Colonic mucosa (tissue), 4 donors: Measurements from ENCODE around the gene CASS4. TPM values are rescaled to one million over a fixed set of nuclear protein-coding genes. Genes with fewer than 3 reads are reported as not detected.

Experiments used
- DNase-seq: peaks from one replicate; pipeline ENCODE4 v3.0.0-alpha.2; 2020
- H3K27ac ChIP-seq: fragments of 200-600 bp; one replicate; pipeline ENCODE4 v1.8.0; 2021
- H3K27me3 ChIP-seq: fragments of 200-600 bp; one replicate; pipeline ENCODE4 v1.8.0; 2021
- H3K36me3 ChIP-seq: fragments of 200-600 bp; one replicate; pipeline ENCODE4 v1.8.0; 2021
- H3K4me1 ChIP-seq: fragments of 200-600 bp; one replicate; pipeline ENCODE4 v1.8.0; 2021; ENCODE audit warnings: mild to moderate bottlenecking
- H3K4me3 ChIP-seq: fragments of 200-600 bp; one replicate; pipeline ENCODE4 v1.8.0; 2021
- H3K9ac ChIP-seq, 2 donors: one replicate each; pipeline ENCODE4 v1.7.0; 2013; ENCODE audit warnings: control low read depth in 2 of 2, low read depth in 2 of 2, low read length in 2 of 2
- H3K9me3 ChIP-seq: fragments of 200-600 bp; one replicate; pipeline ENCODE4 v1.8.0; 2021
- CTCF ChIP-seq: fragments of 200-600 bp; IDR thresholded peaks from one replicate; pipeline ENCODE4 v1.8.0; 2022; ENCODE audit warnings: antibody characterized with exemption, mild to moderate bottlenecking
- intact Hi-C: fragments of 100-400 bp; cut with DNase I; formaldehyde crosslinking; loops from one replicate; pipeline ENCODE4 v1.14.1; 2022
- total RNA-seq, 2 donors: library from RNA; stranded (reverse); fragmentation: NEBNext Ultra II Directional in 1 of 2; extraction: Animal tissue kit (Norgen Biotek cat#: 25700) in 1 of 2; gene quantifications; one replicate each; pipeline ENCODE4 v1.2.1, GENCODE V29; 2021
- donor health status: healthy.
- donor health status: DM: no; HTN: no; CAD: no.
- donor health status: DM: no; HTN: no; CAD: no.

Gene CASS4
- total RNA-seq, 2 donors from 2014 or later: 0.17 to 0.98 TPM

- no peak for DNase-seq
- Histone ChIP-seq H3K27ac (no peak overlapping the region), H3K36me3 (no peaks in the 10 kb centered on the region), H3K9ac (no peak overlapping the region), H3K27me3 (no peaks in the 10 kb centered on the region), H3K4me1 (no peaks in the 10 kb centered on the region), H3K9me3 (no peaks in the 10 kb centered on the region), H3K4me3 (no peak overlapping the region)
- intact Hi-C loops: no loop called here
- TF ChIP-seq CTCF: no peak
Observed at GRCh38 chr20:56440346-56441007, 28.4 kb downstream of the CASS4 start.

- H3K9ac ChIP-seq: no peak overlapping the region
- DNase-seq: no peak
- no peak overlapping the region for H3K4me3 ChIP-seq
- no peaks in the 10 kb centered on the region for H3K9me3 ChIP-seq
- H3K4me1 ChIP-seq: no peaks in the 10 kb centered on the region
- intact Hi-C loops: no loop called here
- no peak for TF ChIP-seq CTCF
- H3K27ac ChIP-seq: no peak overlapping the region
- H3K27me3 ChIP-seq: no peaks in the 10 kb centered on the region
- no peaks in the 10 kb centered on the region for H3K36me3 ChIP-seq
Observed at GRCh38 chr20:56442389-56443365, 30.6 kb downstream of the CASS4 start.

GRCh38 chr20:56443654-56444540, 31.8 kb downstream of the CASS4 start:
- no peak overlapping the region for H3K27ac ChIP-seq

GRCh38 chr20:56445130-56445529, 33.1 kb downstream of the CASS4 start:
- intact Hi-C loops: no loop called here
- H3K9me3 ChIP-seq: no peaks in the 10 kb centered on the region
- H3K4me3 ChIP-seq: no peak overlapping the region
- no peaks in the 10 kb centered on the region for H3K4me1 ChIP-seq
- DNase-seq: no peak
- no peak overlapping the region for H3K27ac ChIP-seq
- TF ChIP-seq CTCF: no peak
- H3K36me3 ChIP-seq: no peaks in the 10 kb centered on the region
- no peak overlapping the region for H3K9ac ChIP-seq
- no peaks in the 10 kb centered on the region for H3K27me3 ChIP-seq

More at GRCh38 chr20:56443654-56444540, 31.8 kb downstream of the CASS4 start:
- no peak for DNase-seq
- Histone ChIP-seq H3K9me3 (no peaks in the 10 kb centered on the region), H3K9ac (no peak overlapping the region), H3K4me3 (no peak overlapping the region), H3K36me3 (no peaks in the 10 kb centered on the region), H3K4me1 (no peaks in the 10 kb centered on the region), H3K27me3 (no peaks in the 10 kb centered on the region)
- no peak for TF ChIP-seq CTCF
- intact Hi-C loops: no loop called here

- no peak for DNase-seq
Observed at GRCh38 chr20:56445540-56445939, 33.5 kb downstream of the CASS4 start.

More at GRCh38 chr20:56445540-56445939, 33.5 kb downstream of the CASS4 start:
- Histone ChIP-seq H3K9ac (no peak overlapping the region), H3K36me3 (no peaks in the 10 kb centered on the region), H3K4me3 (no peak overlapping the region), H3K27ac (no peak overlapping the region), H3K9me3 (no peaks in the 10 kb centered on the region), H3K4me1 (no peaks in the 10 kb centered on the region), H3K27me3 (no peaks in the 10 kb centered on the region)
- intact Hi-C loops: no loop called here
- TF ChIP-seq CTCF: no peak
